ENCODE measurements around the gene GNS.

GNS gene

GRCh38 chr12:64671681-64672080, 87.5 kb downstream of the GNS start:
- no peak for DNase-seq (ENCODE audit: low read depth)
- in situ Hi-C loops (cut with HindIII; ENCODE audit: low sequenced_read_pairs): no loop called here
- TF ChIP-seq CTCF (IDR thresholded peaks at IDR 0.05; ENCODE audit: low read depth, low read length, missing control alignments): no peak
- H3K4me3 ChIP-seq (ENCODE audit: low read depth, low read length): no peak overlapping the region

- in situ Hi-C loops (cut with HindIII; ENCODE audit: low sequenced_read_pairs): no loop called here
- TF ChIP-seq CTCF (IDR thresholded peaks at IDR 0.05; ENCODE audit: low read depth, low read length, missing control alignments): no peak
- DNase-seq (ENCODE audit: low read depth): no peak
- no peak overlapping the region for H3K4me3 ChIP-seq (ENCODE audit: low read depth, low read length)
Observed at GRCh38 chr12:64670919-64671639, 88.1 kb downstream of the GNS start.

- no peak overlapping the region for H3K4me3 ChIP-seq (ENCODE audit: low read depth, low read length)
- in situ Hi-C loops (cut with HindIII; ENCODE audit: low sequenced_read_pairs): no loop called here
- DNase-seq (ENCODE audit: low read depth): no peak
- TF ChIP-seq CTCF (IDR thresholded peaks at IDR 0.05; ENCODE audit: low read depth, low read length, missing control alignments): no peak
Observed at GRCh38 chr12:64670019-64670418, 89.2 kb downstream of the GNS start.

GRCh38 chr12:64669270-64669842, 89.8 kb downstream of the GNS start:
- H3K4me3 ChIP-seq (ENCODE audit: low read depth, low read length): no peak overlapping the region
- TF ChIP-seq CTCF (IDR thresholded peaks at IDR 0.05; ENCODE audit: low read depth, low read length, missing control alignments): no peak
- no peak for DNase-seq (ENCODE audit: low read depth)
- in situ Hi-C loops (cut with HindIII; ENCODE audit: low sequenced_read_pairs): no loop called here

GRCh38 chr12:64667793-64668192, 91.4 kb downstream of the GNS start:
- no peak overlapping the region for H3K4me3 ChIP-seq (ENCODE audit: low read depth, low read length)
- in situ Hi-C loops (cut with HindIII; ENCODE audit: low sequenced_read_pairs): no loop called here
- TF ChIP-seq CTCF (IDR thresholded peaks at IDR 0.05; ENCODE audit: low read depth, low read length, missing control alignments): no peak
- DNase-seq (ENCODE audit: low read depth): no peak

- no peak for TF ChIP-seq CTCF (IDR thresholded peaks at IDR 0.05; ENCODE audit: low read depth, low read length, missing control alignments)
- no peak for DNase-seq (ENCODE audit: low read depth)
- in situ Hi-C loops (cut with HindIII; ENCODE audit: low sequenced_read_pairs): no loop called here
- no peak overlapping the region for H3K4me3 ChIP-seq (ENCODE audit: low read depth, low read length)
Observed at GRCh38 chr12:64666054-64666914, 92.9 kb downstream of the GNS start.

All from astrocyte of the cerebellum (primary cell).